ES-I3 (cell line): ENCODE measurements around the gene FN3K.
"Not testable (repeated sequence)": the region's sequence is repeated elsewhere in the genome, so short reads cannot be mapped to it uniquely, and the experiment has no call there.

ENCODE experiments used
- H3K36me3 ChIP-seq: 2 replicates; pipeline ENCODE4 v1.6.1; 2013; ENCODE audit warnings: mild to moderate bottlenecking, low read length, control low read depth, moderate library complexity; ENCODE audit not compliant: insufficient read depth
- H3K4me1 ChIP-seq: 2 replicates; pipeline ENCODE4 v1.6.1; 2013; ENCODE audit warnings: mild to moderate bottlenecking, control low read depth, low read length; ENCODE audit not compliant: insufficient read depth
- H3K9ac ChIP-seq: 2 replicates; pipeline ENCODE4 v1.6.1; 2013; ENCODE audit warnings: low read depth, mild to moderate bottlenecking, low read length, moderate library complexity
- H3K9me3 ChIP-seq: 2 replicates; pipeline ENCODE4 v1.6.1; 2013; ENCODE audit warnings: mild to moderate bottlenecking, low read length, moderate library complexity; ENCODE audit not compliant: control insufficient read depth, insufficient read depth

The FN3K gene

GRCh38 chr17:82740906-82741759, 5.7 kb downstream of the FN3K start:
- Histone ChIP-seq H3K9ac (no peak overlapping the region), H3K4me1 (no peaks in the 10 kb centered on the region), H3K36me3 (peaks cover 25% of the 10 kb centered on the region), H3K9me3 (peaks cover 27% of the 10 kb centered on the region)

GRCh38 chr17:82743344-82744219, 8.2 kb downstream of the FN3K start:
- H3K9me3 ChIP-seq: peaks cover 33% of the 10 kb centered on the region

DNA sequence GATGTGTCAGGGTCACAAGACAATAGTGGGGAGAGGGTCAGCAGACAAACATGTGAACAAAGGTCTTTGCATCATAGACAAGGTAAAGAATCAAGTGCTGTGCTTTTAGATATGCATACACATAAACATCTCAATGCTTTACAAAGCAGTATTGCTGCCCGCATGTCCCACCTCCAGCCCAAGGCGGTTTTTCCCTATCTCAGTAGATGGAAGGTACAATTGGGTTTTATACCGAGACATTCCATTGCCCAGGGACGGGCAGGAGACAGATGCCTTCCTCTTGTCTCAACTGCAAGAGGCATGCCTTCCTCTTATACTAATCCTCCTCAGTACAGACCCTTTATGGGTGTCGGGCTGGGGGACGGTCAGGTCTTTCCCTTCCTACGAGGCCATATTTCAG, 9.3 kb downstream of the FN3K start:
- H3K9me3 ChIP-seq: peaks cover 33% of the 10 kb centered on the region

More at GRCh38 chr17:82743344-82744219, 8.2 kb downstream of the FN3K start:
- Histone ChIP-seq H3K9ac (no peak overlapping the region), H3K4me1 (no peaks in the 10 kb centered on the region), H3K36me3 (peaks cover 27% of the 10 kb centered on the region)

DNA sequence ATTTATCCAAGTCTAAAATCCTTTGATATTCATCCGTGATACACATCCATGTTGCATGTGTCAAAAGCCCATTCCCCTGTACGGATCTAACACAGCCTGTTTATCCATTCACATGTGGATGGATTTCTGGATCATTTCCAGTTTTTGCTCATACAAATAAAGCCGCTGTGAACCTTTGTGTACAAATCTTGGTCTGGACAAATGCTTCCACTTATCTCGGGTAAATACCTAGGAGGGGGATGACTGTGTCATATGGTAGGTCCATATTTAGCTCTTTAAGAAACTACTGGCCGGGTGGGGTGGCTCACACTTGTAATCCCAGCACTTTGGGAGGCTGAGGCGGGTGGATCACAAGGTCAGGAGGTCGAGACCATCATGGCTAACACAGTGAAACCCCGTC, 10.1 kb downstream of the FN3K start:
- no peaks in the 10 kb centered on the region for H3K4me1 ChIP-seq

More for the DNA sequence above, 9.3 kb downstream of the FN3K start:
- H3K4me1 ChIP-seq, H3K9ac ChIP-seq: not testable (repeated sequence)
- peaks cover 31% of the 10 kb centered on the region for H3K36me3 ChIP-seq

GRCh38 chr17:82748756-82749155, 13.3 kb downstream of the FN3K start:
- Histone ChIP-seq H3K9me3 (peaks cover 19% of the 10 kb centered on the region), H3K4me1 (no peaks in the 10 kb centered on the region)

More for the DNA sequence above, 10.1 kb downstream of the FN3K start:
- no peak overlapping the region for H3K9ac ChIP-seq
- H3K36me3 ChIP-seq: peaks cover 26% of the 10 kb centered on the region
- H3K9me3 ChIP-seq: peaks cover 30% of the 10 kb centered on the region

GRCh38 chr17:82750241-82750908, 15.0 kb downstream of the FN3K start:
- peaks cover 4% of the 10 kb centered on the region for H3K4me1 ChIP-seq
- H3K36me3 ChIP-seq: peaks cover 6% of the 10 kb centered on the region; the same call in 1 of the 2 replicates
- peaks cover 14% of the 10 kb centered on the region for H3K9me3 ChIP-seq
- H3K9ac ChIP-seq: no peak overlapping the region

More at GRCh38 chr17:82748756-82749155, 13.3 kb downstream of the FN3K start:
- peaks cover 6% of the 10 kb centered on the region; the same call in 1 of the 2 replicates for H3K36me3 ChIP-seq
- H3K9ac ChIP-seq: no peak overlapping the region

DNA sequence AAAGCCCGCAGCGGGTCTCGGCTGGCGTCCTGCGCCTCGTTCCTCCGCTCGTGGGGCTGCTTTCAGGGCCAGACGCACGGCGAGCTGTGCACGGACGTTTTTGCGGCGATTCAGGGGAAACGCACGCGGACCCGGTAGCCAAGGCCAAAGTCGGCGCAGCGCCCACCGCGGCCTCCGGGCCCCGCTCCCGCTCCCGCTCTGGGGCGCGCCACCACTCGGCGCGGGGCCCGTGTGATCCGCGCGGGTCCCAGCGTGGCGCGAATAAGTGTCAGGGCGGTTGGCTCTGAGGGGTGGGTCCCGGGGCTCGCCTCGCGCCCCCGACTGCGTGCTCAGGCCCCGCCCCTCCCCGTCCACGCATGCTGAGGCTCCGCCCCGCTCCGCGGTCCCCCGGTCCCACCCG, 15.8 kb downstream of the FN3K start:
- H3K9me3 ChIP-seq: peaks cover 9% of the 10 kb centered on the region; the same call in 1 of the 2 replicates
- H3K9ac ChIP-seq: peak overlapping the region; percentile 62; the same call in 1 of the 2 replicates
- peaks cover 6% of the 10 kb centered on the region; the same call in 1 of the 2 replicates for H3K36me3 ChIP-seq
- peaks cover 12% of the 10 kb centered on the region for H3K4me1 ChIP-seq

- Histone ChIP-seq H3K4me1 (peaks cover 13% of the 10 kb centered on the region), H3K9me3 (peaks cover 7% of the 10 kb centered on the region; the same call in 1 of the 2 replicates), H3K9ac (peak within 1 kb of the TSS; percentile 72), H3K36me3 (peaks cover 6% of the 10 kb centered on the region; the same call in 1 of the 2 replicates)
These were observed 16.4 kb downstream of the FN3K start, which contains the start of gene TBCD for GRCh38 chr17:82751571-82752370. Gene TBCD (plus strand): TSS chr17:82752065. CDS start chr17:82752194, 129 bp downstream.

GRCh38 chr17:82752371-82753200, 17.2 kb downstream of the FN3K start:
- Histone ChIP-seq H3K4me1 (peaks cover 13% of the 10 kb centered on the region), H3K9ac (peak overlapping the region; percentile 72), H3K9me3 (0 out of 2 replicates have a peak, but pooled peaks cover 3% of the 10 kb centered on the region), H3K36me3 (peaks cover 6% of the 10 kb centered on the region; the same call in 1 of the 2 replicates)

DNA sequence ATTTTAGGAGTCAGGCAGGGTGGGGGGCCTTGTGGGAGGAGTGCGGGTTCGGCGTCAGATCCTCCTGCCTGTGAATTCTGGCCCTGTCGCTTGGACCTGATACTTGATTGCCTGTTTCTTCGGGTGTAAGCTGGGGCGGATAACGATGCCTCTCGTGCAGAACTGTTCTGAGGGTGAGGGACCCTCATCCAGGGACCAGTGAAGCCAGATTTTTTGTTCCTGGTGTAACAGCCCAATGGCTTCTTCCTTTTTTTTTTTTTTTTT, 17.7 kb downstream of the FN3K start:
- Histone ChIP-seq H3K9ac (peak overlapping the region; percentile 72; the same call in 1 of the 2 replicates), H3K4me1 (peaks cover 13% of the 10 kb centered on the region), H3K9me3 (0 out of 2 replicates have a peak, but pooled peaks cover 3% of the 10 kb centered on the region), H3K36me3 (peaks cover 6% of the 10 kb centered on the region; the same call in 1 of the 2 replicates)

- Histone ChIP-seq H3K36me3 (no peaks in the 10 kb centered on the region), H3K4me1 (peaks cover 13% of the 10 kb centered on the region), H3K9me3 (0 out of 2 replicates have a peak, but pooled peaks cover 3% of the 10 kb centered on the region), H3K9ac (peak overlapping the region; percentile 72)
These were observed 19.1 kb downstream of the FN3K start for GRCh38 chr17:82754297-82755208.

DNA sequence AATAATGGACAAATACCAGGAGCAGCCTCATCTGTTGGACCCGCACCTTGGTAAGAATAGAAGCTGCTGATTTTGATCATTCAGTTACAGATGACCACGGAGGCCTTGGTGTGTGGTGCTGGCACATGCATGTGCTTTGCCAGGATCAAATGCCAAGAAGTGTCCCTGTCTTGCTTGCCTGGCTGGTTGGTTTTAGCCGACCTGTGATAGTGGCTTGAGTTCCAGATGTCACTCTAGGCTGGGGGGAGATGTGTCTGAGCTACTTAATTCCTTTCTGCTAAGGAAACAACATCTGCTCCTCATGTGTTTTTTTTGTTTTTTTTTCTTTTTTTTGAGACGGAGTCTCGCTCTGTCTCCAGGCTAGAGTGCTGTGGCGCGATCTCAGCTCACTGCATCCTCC, 20.8 kb downstream of the FN3K start:
- Histone ChIP-seq H3K9me3 (no peaks in the 10 kb centered on the region), H3K36me3 (no peaks in the 10 kb centered on the region), H3K9ac (no peak overlapping the region), H3K4me1 (peaks cover 13% of the 10 kb centered on the region)
